SK-N-DZ (cell line): ENCODE results near the gene BCKDK. TPM values are rescaled to one million over a fixed set of nuclear protein-coding genes. Genes with fewer than 3 reads are reported as not detected.

ENCODE experiments used
- DNase-seq: peaks from one replicate; pipeline ENCODE4 v3.0.0-alpha.2; 2015; ENCODE audit warnings: low spot score
- polyA plus RNA-seq, 2 experiments: library from polyadenylated mRNA; depleted of rRNA; stranded (reverse); fragments of >200 nt; gene quantifications; 2 replicates each; pipeline ENCODE4 v1.2.3, GENCODE V29; 2014

Gene BCKDK
- polyA plus RNA-seq (2014; cell fraction: cytosol; rRNA removed), result 24.8 and 28.5 TPM in 2 replicates
- 32.7 and 47.2 TPM in 2 replicates for polyA plus RNA-seq (2014; cell fraction: nucleus; rRNA removed)

GRCh38 chr16:31108035-31108793 lies at the start of gene BCKDK:
TSS of gene BCKDK (plus strand) at chr16:31108386. CDS start at chr16:31109224, 838 bp downstream.
- DNase-seq, result peak; percentile 81

- no peak for DNase-seq
Observed at GRCh38 chr16:31061126-31061812, 46.9 kb upstream of the BCKDK start.

- no peak for DNase-seq
Observed at GRCh38 chr16:31061813-31062440, 46.3 kb upstream of the BCKDK start.

- DNase-seq, result no peak
Observed at GRCh38 chr16:31063495-31063842, 44.7 kb upstream of the BCKDK start.

GRCh38 chr16:31063843-31064611 lies 44.2 kb upstream of the BCKDK start:
- DNase-seq, result no peak

- DNase-seq, result no peak
Observed at GRCh38 chr16:31064882-31065461, 43.2 kb upstream of the BCKDK start.

GRCh38 chr16:31067342-31067741 lies 40.8 kb upstream of the BCKDK start:
- DNase-seq, result no peak

GRCh38 chr16:31071861-31072260 lies 36.3 kb upstream of the BCKDK start:
- DNase-seq, result no peak

GRCh38 chr16:31072540-31073141 lies 35.5 kb upstream of the BCKDK start:
- peak; percentile 41 for DNase-seq

GRCh38 chr16:31073142-31073969 lies 34.8 kb upstream of the BCKDK start:
- peak; percentile 89 for DNase-seq

- peak; percentile 99 for DNase-seq
Observed at GRCh38 chr16:31073970-31074813, 34.0 kb upstream of the BCKDK start, which contains the start of the genes ZNF646 and ZNF668. TSS of gene ZNF646 (plus strand) at chr16:31074422. CDS start at chr16:31076325, 1,903 bp downstream. TSS of gene ZNF668 (minus strand) at chr16:31074240. CDS start at chr16:31064459, 9,781 bp downstream.

- DNase-seq, result no peak
Observed at GRCh38 chr16:31074814-31075183, 33.4 kb upstream of the BCKDK start.

GRCh38 chr16:31076319-31076718 lies 31.9 kb upstream of the BCKDK start:
- DNase-seq, result no peak

GRCh38 chr16:31077024-31077423 lies 31.2 kb upstream of the BCKDK start:
- DNase-seq, result no peak

GRCh38 chr16:31077592-31078396 lies 30.4 kb upstream of the BCKDK start:
- DNase-seq, result no peak

- DNase-seq, result no peak
Observed at GRCh38 chr16:31078597-31079341, 29.4 kb upstream of the BCKDK start.

GRCh38 chr16:31079342-31079944 lies 28.7 kb upstream of the BCKDK start:
- DNase-seq, result no peak
